Keratinocyte (primary cell): ENCODE measurements around the gene ITIH3. TPM values are rescaled to one million over a fixed set of nuclear protein-coding genes. Genes with fewer than 3 reads are reported as not detected.

Experiments
- DNase-seq: peaks from one replicate; pipeline ENCODE4 v3.0.0-alpha.2; 2011; ENCODE audit warnings: low read depth, missing footprints, low spot score
- FAIRE-seq: peaks from 2 replicates; lab custom pipeline; 2011; peaks lifted over from hg19 to GRCh38; lab: Jason Lieb, UNC
- H2AFZ ChIP-seq: 2 replicates; pipeline ENCODE4 v1.6.0; 2012; ENCODE audit warnings: low read length, control low read depth, inconsistent platforms; ENCODE audit not compliant: control insufficient read depth
- H3K27ac ChIP-seq: 2 replicates; pipeline ENCODE4 v1.5.1; 2011; ENCODE audit warnings: low read length; ENCODE audit not compliant: control insufficient read depth, insufficient read depth
- H3K27me3 ChIP-seq: 3 replicates; pipeline ENCODE4 v1.6.0; 2011; ENCODE audit warnings: low read length; ENCODE audit not compliant: control insufficient read depth, insufficient read depth; ENCODE audit errors: extremely low read depth
- H3K36me3 ChIP-seq, 2 experiments: 2 replicates in 1 of 2; 3 replicates in 1 of 2; pipeline ENCODE4 v1.5.1; 2011; ENCODE audit warnings: low read length in 2 of 2, mild to moderate bottlenecking in 1 of 2; ENCODE audit not compliant: control insufficient read depth in 2 of 2, insufficient read depth in 2 of 2; ENCODE audit errors: extremely low read depth in 1 of 2
- H3K4me1 ChIP-seq: 3 replicates; pipeline ENCODE4 v1.5.1; 2011; ENCODE audit warnings: low read length; ENCODE audit not compliant: control insufficient read depth, insufficient read depth; ENCODE audit errors: extremely low read depth
- H3K4me2 ChIP-seq: 3 replicates; pipeline ENCODE4 v1.6.0; 2011; ENCODE audit warnings: low read depth, low read length; ENCODE audit not compliant: control insufficient read depth, insufficient read depth; ENCODE audit errors: extremely low read depth
- H3K4me3 ChIP-seq, 3 experiments: fragments of 200-600 bp in 1 of 3; sonication (generic) in 1 of 3; 2 replicates in 2 of 3; 3 replicates in 1 of 3; pipeline ENCODE4 v1.5.1; 2011 to 2016; ENCODE audit warnings: low read length in 3 of 3, mild to moderate bottlenecking in 3 of 3, control low read depth in 2 of 3, inconsistent platforms in 1 of 3, low read depth in 1 of 3, mixed read lengths in 1 of 3, mixed run types in 1 of 3, moderate library complexity in 1 of 3; ENCODE audit not compliant: control insufficient read depth in 2 of 3, insufficient read depth in 2 of 3; ENCODE audit errors: extremely low read depth in 1 of 3
- H3K79me2 ChIP-seq: 2 replicates; pipeline ENCODE4 v1.6.0; 2012; ENCODE audit warnings: low read length; ENCODE audit not compliant: control insufficient read depth, insufficient read depth
- H3K9ac ChIP-seq: 3 replicates; pipeline ENCODE4 v1.6.0; 2011; ENCODE audit warnings: low read length; ENCODE audit not compliant: control insufficient read depth, insufficient read depth; ENCODE audit errors: extremely low read depth
- H3K9me1 ChIP-seq: 3 replicates; pipeline ENCODE4 v1.6.0; 2011; ENCODE audit warnings: low read length; ENCODE audit not compliant: control insufficient read depth, insufficient read depth; ENCODE audit errors: extremely low read depth
- H3K9me3 ChIP-seq: 2 replicates; pipeline ENCODE4 v1.5.1; 2012; ENCODE audit warnings: low read depth, low read length; ENCODE audit not compliant: control insufficient read depth
- H4K20me1 ChIP-seq: 3 replicates; pipeline ENCODE4 v1.6.0; 2011; ENCODE audit warnings: low read length; ENCODE audit not compliant: control insufficient read depth, insufficient read depth; ENCODE audit errors: extremely low read depth
- EZH2 ChIP-seq: IDR thresholded peaks from one replicate; pipeline ENCODE4 v1.6.1; 2012; ENCODE audit warnings: inconsistent platforms, mild to moderate bottlenecking, low read length, moderate library complexity
- dilution Hi-C: fragments of 300-500 bp; cut with MboI; formaldehyde crosslinking; loops from one replicate; pipeline ENCODE4 v1.7.0; 2020; ENCODE audit warnings: low sequenced_read_pairs; ENCODE audit not compliant: extremely low pct_ligation_motif_present
- polyA plus RNA-seq, 5 experiments: library from polyadenylated mRNA; depleted of rRNA in 3 of 5; stranded (reverse) in 3 of 5; stranded (forward) in 1 of 5; unstranded in 1 of 5; fragments of >200 nt; gene quantifications; 1 replicate in 1 of 5; 2 replicates in 3 of 5; 3 replicates in 1 of 5; pipeline versions ENCODE4 v1.2.1 to v1.2.3, GENCODE V29; 2011 to 2012; ENCODE audit warnings: missing spikeins in 2 of 5, low read depth in 1 of 5, low replicate concordance in 1 of 5
- TF ChIP-seq, protein P1 (sequence below), 3 experiments: IDR thresholded peaks in 1 of 3; conservative IDR thresholded peaks in 1 of 3; optimal IDR thresholded peaks in 1 of 3; 2 replicates in 2 of 3; 3 replicates in 1 of 3; pipeline versions ENCODE3 to v1.5.1; 2011; ENCODE audit warnings: low read length in 3 of 3, mild to moderate bottlenecking in 3 of 3, moderate library complexity in 2 of 3, control low read depth in 1 of 3, inconsistent platforms in 1 of 3; ENCODE audit not compliant: insufficient read depth in 2 of 3; ENCODE audit errors: extremely low read depth in 1 of 3

ITIH3 gene
- polyA plus RNA-seq, 1 donor (not counting 4 experiments of a cell fraction or from before 2014, with no cell fraction given): not detected

- Histone ChIP-seq H3K4me3 (no peak overlapping the region), H3K27me3 (no peaks in the 10 kb centered on the region), H3K4me1 (peaks cover 8% of the 10 kb centered on the region), H3K79me2 (no peaks in the 10 kb centered on the region), H4K20me1 (no peaks in the 10 kb centered on the region), H2AFZ (no peak overlapping the region), H3K9ac (no peak overlapping the region), H3K27ac (no peak overlapping the region), H3K4me2 (no peak overlapping the region), H3K36me3 (peaks cover 0 to 4% of the 10 kb centered on the region in 2 experiments), H3K9me3 (no peaks in the 10 kb centered on the region), H3K9me1 (no peaks in the 10 kb centered on the region)
- FAIRE-seq (no peak), DNase-seq (no peak)
- no peak for TF ChIP-seq EZH2
- TF ChIP-seq, protein P1, sequence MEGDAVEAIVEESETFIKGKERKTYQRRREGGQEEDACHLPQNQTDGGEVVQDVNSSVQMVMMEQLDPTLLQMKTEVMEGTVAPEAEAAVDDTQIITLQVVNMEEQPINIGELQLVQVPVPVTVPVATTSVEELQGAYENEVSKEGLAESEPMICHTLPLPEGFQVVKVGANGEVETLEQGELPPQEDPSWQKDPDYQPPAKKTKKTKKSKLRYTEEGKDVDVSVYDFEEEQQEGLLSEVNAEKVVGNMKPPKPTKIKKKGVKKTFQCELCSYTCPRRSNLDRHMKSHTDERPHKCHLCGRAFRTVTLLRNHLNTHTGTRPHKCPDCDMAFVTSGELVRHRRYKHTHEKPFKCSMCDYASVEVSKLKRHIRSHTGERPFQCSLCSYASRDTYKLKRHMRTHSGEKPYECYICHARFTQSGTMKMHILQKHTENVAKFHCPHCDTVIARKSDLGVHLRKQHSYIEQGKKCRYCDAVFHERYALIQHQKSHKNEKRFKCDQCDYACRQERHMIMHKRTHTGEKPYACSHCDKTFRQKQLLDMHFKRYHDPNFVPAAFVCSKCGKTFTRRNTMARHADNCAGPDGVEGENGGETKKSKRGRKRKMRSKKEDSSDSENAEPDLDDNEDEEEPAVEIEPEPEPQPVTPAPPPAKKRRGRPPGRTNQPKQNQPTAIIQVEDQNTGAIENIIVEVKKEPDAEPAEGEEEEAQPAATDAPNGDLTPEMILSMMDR (optimal IDR thresholded peaks at IDR 0.05 in 1 of 3, IDR thresholded peaks at IDR 0.05 in 1 of 3, conservative IDR thresholded peaks at IDR 0.05 in 1 of 3; ENCODE audit: extremely low read depth in 1 of 3, insufficient read depth in 2 of 3, low read length in 3 of 3): no peak
- dilution Hi-C loops: no loop called here
Measured at GRCh38 chr3:52835766-52836470, 41.3 kb downstream of the ITIH3 start.

DNA sequence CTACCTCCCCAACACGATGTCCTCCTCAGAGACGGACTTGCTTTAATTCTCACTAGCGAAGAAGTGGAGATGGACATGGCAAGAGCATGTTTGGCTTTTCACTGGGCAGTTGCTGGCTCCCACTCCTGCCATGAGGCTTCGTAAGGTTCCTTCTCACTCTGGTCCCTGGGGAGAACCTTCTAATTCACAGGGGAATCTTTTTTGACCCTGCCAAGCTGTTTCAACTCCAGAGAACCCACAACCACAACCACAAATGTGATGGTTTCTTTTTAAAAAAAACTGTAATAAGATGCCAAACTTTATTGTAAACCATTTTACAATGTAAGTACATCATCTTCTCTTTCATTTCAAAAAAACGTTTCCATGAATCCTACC is 41.9 kb downstream of the ITIH3 start:
- FAIRE-seq (no peak), DNase-seq (no peak)
- Histone ChIP-seq H3K36me3 (peaks cover 0 to 4% of the 10 kb centered on the region in 2 experiments), H2AFZ (no peak overlapping the region), H3K79me2 (no peaks in the 10 kb centered on the region), H3K9me1 (no peaks in the 10 kb centered on the region), H3K27me3 (no peaks in the 10 kb centered on the region), H3K9ac (no peak overlapping the region), H3K27ac (no peak overlapping the region), H3K4me2 (no peak overlapping the region), H4K20me1 (no peaks in the 10 kb centered on the region), H3K4me1 (peaks cover 3% of the 10 kb centered on the region), H3K9me3 (no peaks in the 10 kb centered on the region), H3K4me3 (no peak overlapping the region)
- TF ChIP-seq, protein P1 (optimal IDR thresholded peaks at IDR 0.05 in 1 of 3, IDR thresholded peaks at IDR 0.05 in 1 of 3, conservative IDR thresholded peaks at IDR 0.05 in 1 of 3; ENCODE audit: extremely low read depth in 1 of 3, insufficient read depth in 2 of 3, low read length in 3 of 3): no peak
- TF ChIP-seq EZH2: no peak
- dilution Hi-C loops: no loop called here
